ENCODE data around the gene RBM20.

Gene RBM20

GRCh38 chr10:110836706-110837105 lies 192.6 kb downstream of the RBM20 start:
- Histone ChIP-seq H3K27ac (ENCODE audit: low read length) (peak overlapping the region; percentile 33), H3K4me1 (ENCODE audit: control insufficient read depth, insufficient read depth, low read length) (peaks cover 36% of the 10 kb centered on the region)

GRCh38 chr10:110837418-110838171 lies 193.5 kb downstream of the RBM20 start:
- H3K27me3 ChIP-seq (ENCODE audit: control insufficient read depth in 1 of 2, insufficient read depth in 2 of 2, low read length in 2 of 2): no peaks in the 10 kb centered on the region
- peaks cover 0 to 2% of the 10 kb centered on the region in 2 donors for H3K36me3 ChIP-seq (ENCODE audit: control insufficient read depth in 2 of 2, insufficient read depth in 2 of 2, low read length in 2 of 2)
- H3K4me1 ChIP-seq (ENCODE audit: control insufficient read depth, insufficient read depth, low read length): peaks cover 36% of the 10 kb centered on the region
- peak overlapping the region; percentile 33 for H3K27ac ChIP-seq (ENCODE audit: low read length)
- no peak overlapping the region for H3K4me3 ChIP-seq (ENCODE audit: low read length in 2 of 2)
- no peak overlapping the region for H3K9ac ChIP-seq (ENCODE audit: low read length in 2 of 2)
- H3K9me3 ChIP-seq (ENCODE audit: control insufficient read depth in 2 of 2, low read length in 2 of 2): no peaks in the 10 kb centered on the region

More at GRCh38 chr10:110836706-110837105, 192.6 kb downstream of the RBM20 start:
- Histone ChIP-seq H3K9ac (ENCODE audit: low read length in 2 of 2) (no peak overlapping the region), H3K4me3 (ENCODE audit: low read length in 2 of 2) (no peak overlapping the region), H3K36me3 (ENCODE audit: control insufficient read depth in 2 of 2, insufficient read depth in 2 of 2, low read length in 2 of 2) (no peaks in the 10 kb centered on the region), H3K9me3 (ENCODE audit: control insufficient read depth in 2 of 2, low read length in 2 of 2) (no peaks in the 10 kb centered on the region), H3K27me3 (ENCODE audit: control insufficient read depth in 1 of 2, insufficient read depth in 2 of 2, low read length in 2 of 2) (no peaks in the 10 kb centered on the region)

GRCh38 chr10:110840225-110840922 lies 196.2 kb downstream of the RBM20 start:
- Histone ChIP-seq H3K36me3 (ENCODE audit: control insufficient read depth in 2 of 2, insufficient read depth in 2 of 2, low read length in 2 of 2) (peaks cover 0 to 2% of the 10 kb centered on the region in 2 donors), H3K4me3 (ENCODE audit: low read length in 2 of 2) (no peak overlapping the region), H3K9ac (ENCODE audit: low read length in 2 of 2) (no peak overlapping the region), H3K4me1 (ENCODE audit: control insufficient read depth, insufficient read depth, low read length) (peaks cover 24% of the 10 kb centered on the region), H3K9me3 (ENCODE audit: control insufficient read depth in 2 of 2, low read length in 2 of 2) (no peaks in the 10 kb centered on the region), H3K27me3 (ENCODE audit: control insufficient read depth in 1 of 2, insufficient read depth in 2 of 2, low read length in 2 of 2) (no peaks in the 10 kb centered on the region), H3K27ac (ENCODE audit: low read length) (no peak overlapping the region)

- H3K27me3 ChIP-seq (ENCODE audit: control insufficient read depth in 1 of 2, insufficient read depth in 2 of 2, low read length in 2 of 2): no peaks in the 10 kb centered on the region
- no peak overlapping the region for H3K27ac ChIP-seq (ENCODE audit: low read length)
- no peaks in the 10 kb centered on the region for H3K9me3 ChIP-seq (ENCODE audit: control insufficient read depth in 2 of 2, low read length in 2 of 2)
- peaks cover 0 to 2% of the 10 kb centered on the region in 2 donors for H3K36me3 ChIP-seq (ENCODE audit: control insufficient read depth in 2 of 2, insufficient read depth in 2 of 2, low read length in 2 of 2)
- H3K4me3 ChIP-seq (ENCODE audit: low read length in 2 of 2): no peak overlapping the region
- no peak overlapping the region for H3K9ac ChIP-seq (ENCODE audit: low read length in 2 of 2)
- peaks cover 18% of the 10 kb centered on the region for H3K4me1 ChIP-seq (ENCODE audit: control insufficient read depth, insufficient read depth, low read length)
These were observed 196.8 kb downstream of the RBM20 start for GRCh38 chr10:110840923-110841428.

GRCh38 chr10:110841767-110842267 lies 197.7 kb downstream of the RBM20 start:
- no peak overlapping the region for H3K9ac ChIP-seq (ENCODE audit: low read length in 2 of 2)
- H3K4me1 ChIP-seq (ENCODE audit: control insufficient read depth, insufficient read depth, low read length): peaks cover 10% of the 10 kb centered on the region
- H3K27ac ChIP-seq (ENCODE audit: low read length): no peak overlapping the region

GRCh38 chr10:110842326-110842904 lies 198.3 kb downstream of the RBM20 start:
- no peak overlapping the region for H3K4me3 ChIP-seq (ENCODE audit: low read length in 2 of 2)
- H3K9me3 ChIP-seq (ENCODE audit: control insufficient read depth in 2 of 2, low read length in 2 of 2): no peaks in the 10 kb centered on the region
- H3K36me3 ChIP-seq (ENCODE audit: control insufficient read depth in 2 of 2, insufficient read depth in 2 of 2, low read length in 2 of 2): peaks cover 0 to 2% of the 10 kb centered on the region in 2 donors
- no peak overlapping the region for H3K27ac ChIP-seq (ENCODE audit: low read length)
- no peak overlapping the region for H3K9ac ChIP-seq (ENCODE audit: low read length in 2 of 2)
- H3K27me3 ChIP-seq (ENCODE audit: control insufficient read depth in 1 of 2, insufficient read depth in 2 of 2, low read length in 2 of 2): no peaks in the 10 kb centered on the region
- H3K4me1 ChIP-seq (ENCODE audit: control insufficient read depth, insufficient read depth, low read length): peaks cover 4% of the 10 kb centered on the region

More at GRCh38 chr10:110841767-110842267, 197.7 kb downstream of the RBM20 start:
- Histone ChIP-seq H3K36me3 (ENCODE audit: control insufficient read depth in 2 of 2, insufficient read depth in 2 of 2, low read length in 2 of 2) (peaks cover 0 to 2% of the 10 kb centered on the region in 2 donors), H3K9me3 (ENCODE audit: control insufficient read depth in 2 of 2, low read length in 2 of 2) (no peaks in the 10 kb centered on the region), H3K4me3 (ENCODE audit: low read length in 2 of 2) (no peak overlapping the region), H3K27me3 (ENCODE audit: control insufficient read depth in 1 of 2, insufficient read depth in 2 of 2, low read length in 2 of 2) (no peaks in the 10 kb centered on the region)

GRCh38 chr10:110843031-110843430 lies 198.9 kb downstream of the RBM20 start:
- Histone ChIP-seq H3K4me1 (ENCODE audit: control insufficient read depth, insufficient read depth, low read length) (peaks cover 3% of the 10 kb centered on the region), H3K36me3 (ENCODE audit: control insufficient read depth in 2 of 2, insufficient read depth in 2 of 2, low read length in 2 of 2) (peaks cover 0 to 2% of the 10 kb centered on the region in 2 donors), H3K4me3 (ENCODE audit: low read length in 2 of 2) (no peak overlapping the region), H3K27me3 (ENCODE audit: control insufficient read depth in 1 of 2, insufficient read depth in 2 of 2, low read length in 2 of 2) (no peaks in the 10 kb centered on the region), H3K27ac (ENCODE audit: low read length) (no peak overlapping the region), H3K9ac (ENCODE audit: low read length in 2 of 2) (no peak overlapping the region), H3K9me3 (ENCODE audit: control insufficient read depth in 2 of 2, low read length in 2 of 2) (no peaks in the 10 kb centered on the region)

- Histone ChIP-seq H3K4me3 (ENCODE audit: low read length in 2 of 2) (no peak overlapping the region), H3K27ac (ENCODE audit: low read length) (no peak overlapping the region), H3K9me3 (ENCODE audit: control insufficient read depth in 2 of 2, low read length in 2 of 2) (no peaks in the 10 kb centered on the region), H3K36me3 (ENCODE audit: control insufficient read depth in 2 of 2, insufficient read depth in 2 of 2, low read length in 2 of 2) (peaks cover 0 to 2% of the 10 kb centered on the region in 2 donors), H3K4me1 (ENCODE audit: control insufficient read depth, insufficient read depth, low read length) (no peaks in the 10 kb centered on the region), H3K27me3 (ENCODE audit: control insufficient read depth in 1 of 2, insufficient read depth in 2 of 2, low read length in 2 of 2) (no peaks in the 10 kb centered on the region), H3K9ac (ENCODE audit: low read length in 2 of 2) (no peak overlapping the region)
These were observed 199.9 kb downstream of the RBM20 start for GRCh38 chr10:110843796-110844616.

- Histone ChIP-seq H3K27me3 (ENCODE audit: control insufficient read depth in 1 of 2, insufficient read depth in 2 of 2, low read length in 2 of 2) (no peaks in the 10 kb centered on the region), H3K9ac (ENCODE audit: low read length in 2 of 2) (no peak overlapping the region), H3K36me3 (ENCODE audit: control insufficient read depth in 2 of 2, insufficient read depth in 2 of 2, low read length in 2 of 2) (peaks cover 0 to 2% of the 10 kb centered on the region in 2 donors), H3K9me3 (ENCODE audit: control insufficient read depth in 2 of 2, low read length in 2 of 2) (no peaks in the 10 kb centered on the region), H3K4me3 (ENCODE audit: low read length in 2 of 2) (no peak overlapping the region), H3K4me1 (ENCODE audit: control insufficient read depth, insufficient read depth, low read length) (no peaks in the 10 kb centered on the region), H3K27ac (ENCODE audit: low read length) (no peak overlapping the region)
These were observed 200.4 kb downstream of the RBM20 start for GRCh38 chr10:110844617-110844881.

- H3K27me3 ChIP-seq (ENCODE audit: control insufficient read depth in 1 of 2, insufficient read depth in 2 of 2, low read length in 2 of 2): no peaks in the 10 kb centered on the region
- no peaks in the 10 kb centered on the region for H3K9me3 ChIP-seq (ENCODE audit: control insufficient read depth in 2 of 2, low read length in 2 of 2)
- H3K4me3 ChIP-seq (ENCODE audit: low read length in 2 of 2): no peak overlapping the region
- H3K9ac ChIP-seq (ENCODE audit: low read length in 2 of 2): no peak overlapping the region
- H3K36me3 ChIP-seq (ENCODE audit: control insufficient read depth in 2 of 2, insufficient read depth in 2 of 2, low read length in 2 of 2): peaks cover 0 to 2% of the 10 kb centered on the region in 2 donors
- H3K4me1 ChIP-seq (ENCODE audit: control insufficient read depth, insufficient read depth, low read length): no peaks in the 10 kb centered on the region
- H3K27ac ChIP-seq (ENCODE audit: low read length): no peak overlapping the region
These were observed 201.1 kb downstream of the RBM20 start for GRCh38 chr10:110845192-110845755.
